B cell (primary cell): ENCODE data around the gene ALOX15. TPM values are rescaled to one million over a fixed set of nuclear protein-coding genes. Genes with fewer than 3 reads are reported as not detected.

ENCODE experiments used
- ATAC-seq: fragments of 200-7000 bp; cut with Tn5 transposase; one replicate; pipeline ENCODE4 v1.10.0; 2021; ENCODE audit warnings: low read depth, mild to moderate bottlenecking, moderate number of reproducible peaks, moderate library complexity
- CTCF ChIA-PET: fragments of 350-600 bp; sonication (Branson Sonifier 250); formaldehyde crosslinking; loops from one replicate; lab custom pipeline; 2021; ENCODE audit warnings: antibody characterized with exemption, inconsistent platforms; lab: Charles Lee
- POLR2A ChIA-PET: fragments of 350-600 bp; sonication (Branson Sonifier 250); formaldehyde crosslinking; loops from one replicate; lab custom pipeline; 2021; ENCODE audit warnings: antibody characterized with exemption; lab: Charles Lee
- DNase-seq: peaks from one replicate; pipeline ENCODE4 v3.0.0; 2013
- H2AFZ ChIP-seq: 2 replicates; pipeline ENCODE4 v1.6.1; 2012; ENCODE audit warnings: mild to moderate bottlenecking, low read depth, low read length; ENCODE audit not compliant: insufficient read depth, poor library complexity, severe bottlenecking
- H3K27ac ChIP-seq, 2 donors: 1 replicate in 1 of 2; 2 replicates in 1 of 2; pipeline ENCODE4 v1.5.1; 2012 to 2013; ENCODE audit warnings: low read length in 2 of 2, mild to moderate bottlenecking in 2 of 2, moderate library complexity in 1 of 2
- H3K27me3 ChIP-seq, 4 experiments: fragments of 200-600 bp in 1 of 4; sonication (generic) in 1 of 4; replicated peaks in 1 of 4; 1 replicate in 2 of 4; 2 replicates in 2 of 4; pipeline versions ENCODE4 v1.6.1 to v1.7.0; 2013 to 2016; ENCODE audit warnings: low read length in 3 of 4, mild to moderate bottlenecking in 2 of 4, mixed read lengths in 1 of 4, moderate library complexity in 1 of 4; ENCODE audit not compliant: insufficient read depth in 4 of 4, control insufficient read depth in 3 of 4; ENCODE audit errors: control extremely low read depth in 1 of 4
- H3K36me3 ChIP-seq, 2 experiments: replicated peaks in 1 of 2; 1 replicate in 1 of 2; 2 replicates in 1 of 2; pipeline versions ENCODE4 v1.6.1 to v1.7.1; 2013; ENCODE audit warnings: low read length in 1 of 2; ENCODE audit not compliant: insufficient read depth in 2 of 2, control insufficient read depth in 1 of 2; ENCODE audit errors: control extremely low read depth in 1 of 2, extremely low read depth in 1 of 2
- H3K4me1 ChIP-seq, 2 donors: fragments of 200-600 bp in 1 of 2; sonication (generic) in 1 of 2; 1 replicate in 1 of 2; 2 replicates in 1 of 2; pipeline versions ENCODE4 v1.5.1 to v1.6.1; 2013 to 2017; ENCODE audit warnings: low read length in 2 of 2; ENCODE audit not compliant: control insufficient read depth in 2 of 2, insufficient read depth in 2 of 2
- H3K4me2 ChIP-seq: replicated peaks from 2 replicates; pipeline ENCODE3; 2012; ENCODE audit warnings: mild to moderate bottlenecking, low read depth, low read length; ENCODE audit not compliant: poor library complexity, severe bottlenecking
- H3K4me3 ChIP-seq, 5 experiments: fragments of 200-600 bp in 1 of 5; sonication (generic) in 1 of 5; 1 replicate in 3 of 5; 2 replicates in 2 of 5; pipeline versions ENCODE4 v1.5.1 to v1.7.0; 2011 to 2016; ENCODE audit warnings: low read length in 4 of 5, mild to moderate bottlenecking in 4 of 5, low read depth in 2 of 5, control low read depth in 1 of 5, moderate library complexity in 1 of 5; ENCODE audit not compliant: insufficient read depth in 1 of 5; ENCODE audit errors: control extremely low read depth in 1 of 5, extremely low read depth in 1 of 5
- H3K79me2 ChIP-seq: fragments of 200-600 bp; sonication (generic); one replicate; pipeline ENCODE4 v1.6.0; 2016; ENCODE audit warnings: low read length; ENCODE audit not compliant: control insufficient read depth, insufficient read depth
- H3K9ac ChIP-seq: fragments of 200-600 bp; sonication (generic); 2 replicates; pipeline ENCODE4 v1.6.1; 2017; ENCODE audit warnings: mild to moderate bottlenecking, low read length, moderate library complexity
- H3K9me3 ChIP-seq, 3 donors: one replicate each; pipeline versions ENCODE4 v1.6.1 to v1.7.1; 2013; ENCODE audit warnings: low read length in 2 of 3; ENCODE audit not compliant: control insufficient read depth in 2 of 3, insufficient read depth in 1 of 3; ENCODE audit errors: control extremely low read depth in 1 of 3
- H4K20me1 ChIP-seq: 2 replicates; pipeline ENCODE4 v1.6.0; 2012; ENCODE audit warnings: mild to moderate bottlenecking, low read length; ENCODE audit not compliant: insufficient read depth, control insufficient read depth, poor library complexity, severe bottlenecking
- H3K27ac Mint-ChIP-seq: one replicate; pipeline ENCODE4 v1.8.0; 2021; ENCODE audit warnings: mixed read lengths
- H3K27me3 Mint-ChIP-seq: one replicate; pipeline ENCODE4 v1.8.0; 2021; ENCODE audit warnings: mixed read lengths
- H3K4me1 Mint-ChIP-seq: one replicate; pipeline ENCODE4 v1.8.0; 2021; ENCODE audit warnings: mixed read lengths
- H3K4me3 Mint-ChIP-seq: one replicate; pipeline ENCODE4 v1.8.0; 2021; ENCODE audit warnings: mixed read lengths
- H3K9me3 Mint-ChIP-seq: one replicate; pipeline ENCODE4 v1.8.0; 2022; ENCODE audit warnings: mixed read lengths; ENCODE audit not compliant: insufficient read depth
- CTCF ChIP-seq: fragments of 200-600 bp; IDR thresholded peaks from one replicate; pipeline ENCODE4 v1.8.0; 2022; ENCODE audit warnings: antibody characterized with exemption, mild to moderate bottlenecking
- EZH2 ChIP-seq: IDR thresholded peaks from 2 replicates; pipeline ENCODE4 v1.6.1; 2012; ENCODE audit warnings: borderline replicate concordance, low read depth, mild to moderate bottlenecking, moderate library complexity, low read length; ENCODE audit not compliant: insufficient read depth, poor library complexity, severe bottlenecking
- WGBS: methylation state at CpG from one replicate; pipeline ENCODE4 v1.1.5; 2013; ENCODE audit warnings: missing lambda C conversion rate; ENCODE audit not compliant: insufficient coverage; 5-methylcytosine and 5-hydroxymethylcytosine counted together
- intact Hi-C: fragments of 100-400 bp; cut with micrococcal nuclease; formaldehyde crosslinking; loops from one replicate; pipeline ENCODE4 v1.10.0; 2022
- polyA plus RNA-seq: library from polyadenylated mRNA; depleted of rRNA; stranded (reverse); fragments of >200 nt; gene quantifications from 2 replicates; pipeline ENCODE4 v1.2.3, GENCODE V29; 2012
- total RNA-seq, 2 donors: library from RNA; stranded (reverse); fragments of 120-200 nt in 1 of 2; gene quantifications; 1 replicate in 1 of 2; 2 replicates in 1 of 2; pipeline versions ENCODE4 v1.2.3 to v1.2.4, GENCODE V29; 2013 to 2022

ALOX15 gene
- total and polyA plus RNA-seq, 2 donors (not counting 1 experiment from before 2014, with no cell fraction given) = 0.10 TPM; not detected in 1

DNA sequence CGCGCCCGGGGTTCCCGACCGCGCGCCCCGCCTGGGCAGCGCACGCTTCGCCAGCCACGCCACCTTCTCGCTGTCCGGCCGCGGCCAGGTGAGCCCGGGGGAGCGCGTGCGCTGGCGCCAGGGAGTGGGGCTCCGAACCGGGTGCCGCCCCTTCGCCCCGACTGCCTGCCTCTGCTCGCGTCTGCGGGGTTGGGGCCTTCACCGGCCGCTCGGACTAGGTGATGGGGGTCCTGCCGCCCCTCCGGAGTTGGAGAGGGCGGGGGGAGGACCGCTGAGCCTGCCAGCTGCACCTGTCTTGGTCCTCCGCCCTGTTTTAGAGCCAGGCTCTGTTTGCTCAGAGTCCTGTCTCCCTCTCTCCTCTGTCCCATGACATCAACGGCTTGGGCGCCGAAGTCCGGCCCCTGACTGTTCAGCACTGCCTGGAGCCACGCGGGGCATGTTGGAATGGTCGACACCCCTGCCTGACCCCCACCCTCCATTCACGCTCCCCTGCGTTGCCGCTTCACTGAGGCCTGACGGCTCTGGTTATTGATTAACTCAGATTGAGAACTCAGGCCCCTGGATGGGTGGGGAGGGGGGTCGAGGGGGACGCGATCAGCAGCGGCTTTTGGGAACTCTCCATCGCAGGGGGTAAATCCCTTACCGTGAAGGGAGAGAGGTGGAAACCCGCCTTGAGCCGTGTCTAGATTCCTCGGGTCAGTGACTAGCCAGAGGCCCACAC is 56.4 kb downstream of the ALOX15 start:
- TF ChIP-seq EZH2 = no peak
- TF ChIP-seq CTCF = no peak
- Histone ChIP-seq H3K9me3 (peaks cover 0 to 7% (median 0%) of the 10 kb centered on the region in 3 donors), H3K79me2 (no peaks in the 10 kb centered on the region), H4K20me1 (no peaks in the 10 kb centered on the region), H3K4me1 (peaks cover 8 to 16% of the 10 kb centered on the region in 2 donors), H3K27me3 (peaks cover 0 to 41% (median 22%) of the 10 kb centered on the region in 4 experiments), H3K27ac (no peak overlapping the region), H3K36me3 (no peaks in the 10 kb centered on the region), H3K4me3 (peak overlapping the region in 1 of 5 experiments; percentile 41), H2AFZ (no peak overlapping the region), H3K9ac (no peak overlapping the region), H3K4me2 (peak overlapping the region; percentile 89)
- ChIA-PET CTCF (no interaction called here), POLR2A (no interaction called here)
- peaks cover 44% of the 10 kb centered on the region for H3K27me3 Mint-ChIP-seq
- ATAC-seq (no peak), DNase-seq (no peak)
- 33% methylated on average over 53 of the region's 57 CpGs for WGBS
- peaks cover 8% of the 10 kb centered on the region for H3K4me1 Mint-ChIP-seq
- no peaks in the 10 kb centered on the region for H3K9me3 Mint-ChIP-seq
- H3K4me3 Mint-ChIP-seq = peak overlapping the region; percentile 69
- H3K27ac Mint-ChIP-seq = no peak overlapping the region
- intact Hi-C loops = no loop called here
